Raji (cell line): ENCODE results near the gene FGGY.
A peak's percentile ranks its signal among the peaks of the same experiment; 100 is the strongest.

Experiments used
- POLR2A ChIP-seq: IDR thresholded peaks from 2 replicates; pipeline ENCODE4 v1.6.1; 2011; ENCODE audit warnings: low read depth, low read length, control low read depth; ENCODE audit not compliant: insufficient read depth

FGGY gene

GRCh38 chr1:59296358-59297256, at the start of gene FGGY:
Gene FGGY (plus strand): TSS chr1:59297094. CDS start chr1:59321550, 24,456 bp downstream.
- TF ChIP-seq POLR2A: peak; percentile 78

GRCh38 chr1:59248758-59249157, 48.1 kb upstream of the FGGY start:
- no peak for TF ChIP-seq POLR2A

GRCh38 chr1:59249396-59250137, 47.3 kb upstream of the FGGY start:
- TF ChIP-seq POLR2A: no peak

- no peak for TF ChIP-seq POLR2A
Observed at GRCh38 chr1:59258412-59259032, 38.4 kb upstream of the FGGY start.

- no peak for TF ChIP-seq POLR2A
Observed at GRCh38 chr1:59261537-59261936, 35.4 kb upstream of the FGGY start.

GRCh38 chr1:59262631-59263030, 34.3 kb upstream of the FGGY start:
- TF ChIP-seq POLR2A: no peak

GRCh38 chr1:59263111-59263510, 33.8 kb upstream of the FGGY start:
- TF ChIP-seq POLR2A: no peak

GRCh38 chr1:59265622-59266021, 31.3 kb upstream of the FGGY start:
- TF ChIP-seq POLR2A: no peak

GRCh38 chr1:59266180-59266926, 30.5 kb upstream of the FGGY start:
- no peak for TF ChIP-seq POLR2A

- TF ChIP-seq POLR2A: no peak
Observed at GRCh38 chr1:59266927-59267293, 30.0 kb upstream of the FGGY start.

GRCh38 chr1:59268406-59268805, 28.5 kb upstream of the FGGY start:
- TF ChIP-seq POLR2A: no peak

GRCh38 chr1:59271561-59272260, 25.2 kb upstream of the FGGY start:
- TF ChIP-seq POLR2A: no peak

- no peak for TF ChIP-seq POLR2A
Observed at GRCh38 chr1:59272507-59272906, 24.4 kb upstream of the FGGY start.

GRCh38 chr1:59276439-59276851, 20.4 kb upstream of the FGGY start:
- TF ChIP-seq POLR2A: no peak
